Hematopoietic multipotent progenitor cell treated with erythropoietin and hydrocortisone succinate and interleukin-3 and kit ligand, for 15 days (in vitro differentiated cells): Measurements from ENCODE around the gene LIN7A.
"Not testable (repeated sequence)": the region's sequence is repeated elsewhere in the genome, so short reads cannot be mapped to it uniquely, and the experiment has no call there.

Experiments used
- DNase-seq: peaks from one replicate; pipeline ENCODE4 v3.0.0-alpha.2; 2015; ENCODE audit warnings: low spot score

LIN7A gene

DNA sequence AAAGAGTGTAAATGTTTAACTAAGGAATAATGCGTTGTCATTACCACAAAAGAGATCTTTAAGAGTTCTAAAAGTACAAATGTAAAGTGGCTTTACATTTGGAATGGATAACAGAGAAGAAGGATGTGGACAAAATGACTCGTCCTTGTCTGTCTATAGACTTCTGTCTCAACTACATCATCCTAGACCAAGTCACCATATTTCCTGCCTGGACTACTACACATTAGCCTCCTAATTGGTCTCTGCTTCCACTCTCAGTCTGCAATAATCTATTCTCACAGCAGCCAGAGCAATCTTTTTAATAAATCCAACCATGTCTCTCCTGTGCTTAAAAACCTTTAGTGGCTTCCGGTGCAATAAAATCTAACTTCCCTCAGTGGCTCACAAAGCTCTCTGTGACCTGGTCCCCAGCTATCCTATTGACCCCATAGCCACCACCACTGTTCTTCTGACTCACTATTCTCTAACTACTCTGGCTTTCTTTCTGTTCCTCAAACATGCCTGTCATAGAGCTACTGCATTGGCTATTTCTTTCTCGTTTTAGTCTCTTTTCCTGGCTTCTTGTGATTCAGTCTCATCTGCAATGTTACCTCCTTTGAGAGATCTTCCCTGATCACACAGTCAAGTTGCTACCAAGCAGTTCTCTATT, 130.0 kb downstream of the LIN7A start:
- DNase-seq = no peak

DNA sequence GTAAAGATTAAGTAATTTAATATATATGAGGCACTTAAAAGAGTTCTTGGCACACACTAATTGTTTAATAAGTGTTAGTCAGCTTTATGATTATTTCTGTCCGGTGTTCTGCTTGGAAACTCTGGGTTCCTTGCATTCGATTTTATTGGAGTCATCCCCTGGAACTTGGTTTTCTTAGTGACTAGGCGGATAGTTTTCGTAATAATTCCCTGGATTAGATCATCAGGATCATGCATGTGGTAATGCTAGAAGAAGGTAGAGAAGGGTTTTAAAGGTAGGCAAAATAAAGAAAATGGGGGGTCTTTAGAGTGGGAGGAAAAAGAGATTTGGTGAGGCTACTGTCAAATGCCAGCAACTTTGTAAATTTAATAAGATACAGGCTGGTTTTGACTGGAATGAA, 132.6 kb downstream of the LIN7A start:
- no peak for DNase-seq

DNA sequence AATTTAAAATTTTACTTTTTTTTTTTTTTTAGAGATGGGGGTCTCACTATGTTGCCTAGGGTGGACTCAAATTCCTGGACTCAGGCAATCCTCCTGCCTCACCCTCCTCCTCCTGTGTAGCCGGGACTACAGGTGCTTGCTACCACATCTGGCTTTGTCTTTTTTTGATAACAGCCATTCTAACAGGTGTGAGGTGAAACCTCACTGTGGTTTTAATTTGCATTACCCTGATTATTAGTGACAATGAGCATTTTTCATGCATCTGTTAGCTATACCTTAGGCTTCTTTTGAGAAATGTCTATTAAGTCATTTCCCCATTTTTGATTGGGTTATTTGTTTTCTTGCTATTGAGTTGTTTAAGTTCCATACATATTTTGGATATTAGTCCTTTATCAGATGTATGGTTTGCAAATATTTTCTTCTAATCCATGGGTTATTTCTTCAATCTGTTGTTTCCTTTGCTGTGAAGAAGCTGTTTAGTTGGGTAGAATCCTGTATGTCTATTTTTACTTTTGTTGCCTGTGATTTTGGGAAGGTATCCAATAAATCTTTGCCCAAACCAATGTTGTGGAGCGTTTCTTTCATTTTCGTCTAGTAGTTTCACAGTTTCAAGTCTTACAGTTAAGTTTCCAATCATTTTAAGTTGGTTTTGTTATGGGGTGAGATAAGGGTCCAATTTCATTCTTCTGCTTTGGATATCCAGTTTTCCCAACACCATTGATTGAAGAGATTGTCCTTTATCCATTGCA, 134.9 kb downstream of the LIN7A start:
- no peak for DNase-seq

DNA sequence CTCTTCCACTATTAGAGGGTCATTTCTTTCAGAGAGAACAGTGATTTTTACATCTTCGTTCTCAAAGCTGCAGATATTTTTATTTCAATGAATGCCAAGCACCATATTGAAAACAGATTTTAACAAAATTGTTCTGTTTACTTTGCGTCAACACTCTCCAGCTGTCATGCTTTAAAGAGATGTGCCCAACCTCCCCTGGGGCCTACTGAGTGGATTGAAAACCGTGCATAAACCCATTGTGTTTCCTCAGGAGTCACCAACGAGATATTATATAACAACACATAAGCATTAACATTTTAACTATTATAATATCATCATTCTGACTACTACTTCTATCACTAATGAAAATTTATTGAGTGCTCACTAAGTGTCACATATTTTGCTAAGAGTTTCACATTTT, 139.5 kb downstream of the LIN7A start:
- DNase-seq = no peak

DNA sequence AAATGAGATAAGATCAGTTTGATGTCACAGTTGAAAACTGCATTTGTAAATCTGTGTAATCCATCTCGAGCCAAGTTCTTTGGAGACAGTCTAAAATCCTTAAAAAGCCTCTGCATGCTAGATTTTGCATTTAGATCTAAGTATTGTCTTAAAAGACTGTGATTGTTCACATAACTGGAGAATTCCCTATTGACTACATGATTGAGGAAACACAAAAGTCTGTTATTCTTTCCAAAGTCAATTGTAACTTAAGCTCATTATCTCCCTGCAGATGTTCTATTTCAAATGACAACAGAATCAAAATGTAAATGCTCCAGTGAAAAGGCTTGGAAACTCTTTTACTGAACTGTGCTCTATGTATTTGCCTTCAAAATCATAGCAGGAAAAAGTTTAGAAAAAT, 143.2 kb downstream of the LIN7A start:
- no peak for DNase-seq

DNA sequence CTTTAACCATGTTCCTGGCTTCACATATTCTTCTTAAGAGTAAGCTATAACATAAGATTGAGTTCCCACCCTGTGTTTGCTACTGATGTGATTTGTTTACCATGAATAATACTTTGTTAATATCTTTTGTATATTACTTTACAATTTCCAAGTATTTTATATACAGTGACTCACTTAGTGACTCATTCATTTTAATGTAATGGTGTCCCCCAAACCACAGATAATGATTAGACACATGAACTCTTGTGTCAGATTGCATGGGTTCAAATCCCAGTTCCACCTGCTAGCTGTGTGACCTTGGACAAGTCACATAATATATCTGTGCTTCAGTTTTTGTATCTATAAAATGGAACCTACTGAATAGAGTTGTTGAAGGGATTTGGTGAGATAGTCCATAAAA, 144.9 kb downstream of the LIN7A start:
- DNase-seq = no peak

DNA sequence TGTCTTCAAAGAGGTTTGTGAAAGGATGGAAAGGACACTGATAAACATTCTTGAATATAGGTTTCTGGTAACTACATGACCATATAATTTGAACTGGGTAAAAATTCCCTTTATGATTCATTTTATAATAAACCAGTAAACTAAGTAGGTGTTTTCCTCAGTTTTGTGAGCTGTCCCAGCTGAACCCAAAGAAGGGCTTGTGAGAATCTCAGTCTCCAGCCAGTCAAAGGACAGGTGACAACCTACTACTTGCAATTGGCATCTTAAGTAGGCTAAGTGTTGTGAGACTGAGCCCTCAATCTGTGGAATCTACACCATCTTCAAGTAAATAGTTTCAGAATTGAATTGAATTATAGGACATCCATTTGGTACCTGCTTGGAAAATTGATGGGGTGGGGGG, 145.9 kb downstream of the LIN7A start:
- no peak for DNase-seq

DNA sequence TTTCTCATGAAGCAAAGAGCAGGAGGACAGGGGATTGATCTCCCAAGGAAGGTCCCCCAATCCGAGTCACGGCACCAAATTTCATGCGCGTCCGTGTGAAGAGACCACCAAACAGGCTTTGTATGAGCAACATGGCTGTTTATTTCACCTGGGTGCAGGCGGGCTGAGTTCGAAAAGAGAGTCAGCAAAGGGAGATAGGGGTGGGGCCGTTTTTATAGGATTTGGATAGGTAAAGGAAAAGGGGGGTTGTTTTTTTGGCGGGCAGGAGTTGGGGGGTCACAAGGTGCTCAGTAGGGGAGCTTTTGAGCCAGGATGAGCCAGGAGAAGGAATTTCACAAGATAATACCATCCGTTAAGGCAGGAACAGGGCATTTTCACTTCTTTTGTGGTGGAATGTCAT, 149.3 kb downstream of the LIN7A start:
- not testable (repeated sequence) for DNase-seq

DNA sequence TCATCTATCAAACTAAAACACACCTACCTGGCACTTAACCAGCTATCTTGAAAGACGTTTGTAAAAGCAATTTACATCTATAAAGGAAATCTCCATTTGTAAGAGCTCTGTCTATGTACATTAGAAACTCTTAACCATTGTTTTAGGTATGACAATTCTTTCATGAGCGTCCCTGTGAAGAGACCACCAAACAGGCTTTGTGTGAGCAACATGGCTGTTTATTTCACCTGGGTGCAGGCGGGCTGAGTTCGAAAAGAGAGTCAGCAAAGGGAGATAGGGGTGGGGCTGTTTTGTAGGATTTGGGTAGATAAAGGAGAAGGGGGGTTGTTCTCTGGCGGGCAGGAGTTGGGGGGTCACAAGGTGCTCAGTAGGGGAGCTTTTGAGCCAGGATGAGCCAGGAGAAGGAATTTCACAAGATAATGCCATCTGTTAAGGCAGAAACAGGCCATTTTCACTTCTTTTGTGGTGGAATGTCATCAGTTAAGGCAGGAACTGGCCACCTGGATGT, 154.7 kb downstream of the LIN7A start:
- DNase-seq = not testable (repeated sequence)

DNA sequence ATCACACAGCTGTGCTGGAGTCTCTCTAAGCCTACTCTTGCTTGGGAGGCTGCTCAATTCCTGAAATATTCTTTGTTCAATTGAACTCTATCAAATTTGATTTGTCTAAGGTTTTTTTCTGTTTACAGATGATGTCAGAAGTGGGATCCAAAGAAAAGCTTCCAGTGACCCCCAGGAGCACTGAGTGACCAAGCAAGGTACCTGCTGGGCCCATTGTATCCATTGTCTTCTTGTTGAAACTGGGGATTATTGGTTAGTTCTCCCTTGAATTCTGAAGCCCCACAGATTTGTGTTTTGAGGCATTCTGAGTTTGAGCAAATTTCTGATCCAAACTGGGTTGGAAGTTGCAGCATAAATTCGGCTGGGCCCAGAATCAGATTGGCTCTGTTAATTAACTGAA, 156.4 kb downstream of the LIN7A start:
- no peak for DNase-seq

DNA sequence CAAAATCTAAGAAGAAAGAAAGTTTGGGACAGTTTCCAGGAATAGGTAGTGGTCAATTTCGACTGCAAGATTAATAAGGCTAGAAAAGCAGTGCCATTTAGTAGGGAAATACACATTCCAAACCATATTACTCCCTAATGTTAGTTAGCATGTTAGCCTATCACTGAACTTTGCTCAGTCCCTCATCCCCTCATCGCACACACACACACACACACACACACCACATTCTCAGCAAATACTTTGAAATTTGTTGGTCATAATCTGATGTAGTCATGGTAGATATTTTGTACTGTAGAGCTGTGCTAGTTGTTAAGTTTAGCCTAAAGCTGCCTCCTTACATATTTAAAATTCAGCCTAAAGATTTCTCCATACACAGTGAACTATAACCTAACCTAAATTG, 157.0 kb downstream of the LIN7A start:
- DNase-seq = no peak

DNA sequence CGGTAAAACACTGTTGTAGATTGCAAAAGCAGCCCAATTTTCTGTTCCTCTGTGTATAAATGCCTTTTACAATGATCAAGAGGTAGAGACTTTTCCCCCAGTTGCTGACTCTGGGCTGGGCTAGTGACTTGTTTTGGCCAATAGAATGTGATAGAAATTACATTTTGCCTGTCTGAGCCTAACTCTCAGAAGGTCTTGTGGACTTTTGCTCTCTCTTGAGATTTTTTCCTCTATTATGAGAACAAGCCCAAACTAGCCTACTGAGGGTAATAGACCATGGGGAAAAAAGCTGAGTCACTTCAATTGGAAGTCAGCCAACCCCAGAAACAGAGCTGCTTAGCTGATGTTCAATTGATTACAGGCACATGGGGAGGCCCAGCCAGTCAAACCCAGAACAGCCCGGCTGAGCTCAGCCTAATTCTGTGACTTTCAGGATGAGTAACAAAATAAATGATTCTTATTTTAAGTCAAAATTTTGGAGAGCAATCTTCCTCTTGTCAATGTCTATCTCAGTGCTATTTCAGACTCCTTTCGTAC, 159.7 kb downstream of the LIN7A start:
- peak; percentile 60 for DNase-seq

DNA sequence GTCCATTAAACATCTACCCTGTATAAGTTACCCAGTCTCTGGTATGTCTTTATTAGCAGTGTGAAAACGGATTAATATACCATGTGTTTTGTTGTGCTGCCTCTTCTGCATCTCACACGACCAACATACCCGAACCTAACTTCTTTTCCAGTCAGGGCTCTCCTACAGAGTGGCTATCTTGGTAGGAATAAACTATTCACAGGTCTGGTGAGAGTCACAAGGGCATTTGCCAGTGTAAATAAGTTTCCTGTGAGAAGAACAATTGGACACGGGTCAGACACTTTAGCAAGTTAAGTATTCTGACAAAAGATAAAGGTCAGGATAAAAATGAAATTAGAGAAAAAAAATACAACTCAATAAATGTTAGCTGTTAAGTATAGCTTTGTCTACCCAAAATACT, 160.1 kb downstream of the LIN7A start:
- DNase-seq = no peak

DNA sequence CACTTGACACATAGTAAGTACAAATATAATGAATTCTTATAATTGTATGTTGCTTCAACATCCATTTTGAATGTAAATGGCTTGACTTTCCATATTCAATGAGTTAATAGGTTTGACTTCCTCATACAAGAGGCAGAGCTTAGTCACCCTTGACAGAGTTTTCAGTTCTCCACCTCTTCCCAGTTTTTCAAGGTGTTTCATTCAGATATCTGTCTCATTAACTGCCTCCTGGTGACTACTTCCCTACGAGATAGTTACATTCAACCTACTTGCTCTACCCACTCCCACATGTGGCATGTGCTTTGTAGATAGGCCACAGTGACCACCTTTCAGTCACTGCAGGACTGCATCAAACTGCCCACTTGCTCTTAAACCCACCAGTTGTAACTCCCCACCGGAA, 161.0 kb downstream of the LIN7A start:
- DNase-seq = peak; percentile 3

DNA sequence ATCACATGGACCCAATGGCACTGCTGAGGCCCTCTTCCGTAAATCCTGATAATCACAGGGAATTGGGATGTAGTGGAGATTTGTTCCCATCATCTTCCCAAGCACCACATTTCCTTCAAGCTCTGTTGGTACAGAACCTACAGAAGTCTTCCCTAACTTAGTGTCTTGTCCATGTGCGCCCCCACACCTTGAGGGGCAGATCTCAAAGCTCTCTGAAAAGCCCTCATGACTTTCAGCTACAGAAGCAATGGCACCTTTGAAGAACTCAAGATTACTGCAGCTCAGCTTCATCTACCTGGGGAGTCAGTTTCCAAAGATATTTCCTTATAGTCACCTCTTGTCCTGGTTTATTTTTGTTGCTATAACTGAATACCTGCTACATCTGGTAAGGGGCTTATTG, 166.8 kb downstream of the LIN7A start:
- no peak for DNase-seq

DNA sequence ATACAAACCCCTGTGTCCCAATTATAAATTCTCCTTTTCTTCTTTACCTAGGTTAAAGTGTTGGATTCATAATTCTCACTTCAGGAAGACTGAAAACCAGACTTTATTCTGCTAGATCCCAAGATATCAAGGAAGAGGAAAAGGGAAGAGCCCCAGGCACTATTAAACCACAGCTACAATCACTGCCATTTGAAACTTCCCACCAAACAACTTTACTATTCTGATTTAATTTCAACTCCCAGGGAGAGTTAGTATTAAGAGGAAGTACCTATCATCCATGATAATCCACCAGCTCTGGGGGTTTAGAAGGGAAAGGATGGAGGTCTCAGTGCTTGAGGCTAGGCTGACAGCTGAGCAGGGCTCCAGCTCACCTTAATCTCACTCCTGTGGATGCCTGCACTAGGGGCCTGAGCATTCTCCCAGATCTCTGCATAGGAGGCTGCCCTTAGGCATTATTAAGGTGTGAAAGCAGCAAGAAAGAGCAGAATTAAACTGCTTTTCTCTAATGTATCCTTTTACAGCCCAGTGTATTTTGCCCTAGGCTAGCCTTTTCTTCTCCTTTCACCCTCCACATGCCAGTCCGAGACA, 168.1 kb downstream of the LIN7A start:
- no peak for DNase-seq

DNA sequence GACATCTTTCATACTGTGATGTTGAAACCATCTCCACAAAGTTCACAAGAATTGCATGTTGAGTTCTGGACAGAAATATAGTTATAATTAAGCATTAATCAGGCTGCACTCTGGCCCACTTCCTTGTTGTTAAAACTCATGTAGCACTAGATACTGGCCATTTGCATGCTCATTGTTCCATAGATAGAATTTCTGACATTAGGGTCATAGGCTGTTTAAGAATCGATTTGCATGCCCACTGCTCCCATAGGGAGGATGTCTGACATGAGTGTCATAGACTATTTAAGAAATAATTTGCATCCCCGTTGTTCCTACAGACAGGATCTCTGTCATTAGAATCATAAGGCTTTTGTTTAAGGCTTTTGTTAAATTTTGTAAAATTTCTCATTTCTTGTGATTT, 170.8 kb downstream of the LIN7A start:
- no peak for DNase-seq

DNA sequence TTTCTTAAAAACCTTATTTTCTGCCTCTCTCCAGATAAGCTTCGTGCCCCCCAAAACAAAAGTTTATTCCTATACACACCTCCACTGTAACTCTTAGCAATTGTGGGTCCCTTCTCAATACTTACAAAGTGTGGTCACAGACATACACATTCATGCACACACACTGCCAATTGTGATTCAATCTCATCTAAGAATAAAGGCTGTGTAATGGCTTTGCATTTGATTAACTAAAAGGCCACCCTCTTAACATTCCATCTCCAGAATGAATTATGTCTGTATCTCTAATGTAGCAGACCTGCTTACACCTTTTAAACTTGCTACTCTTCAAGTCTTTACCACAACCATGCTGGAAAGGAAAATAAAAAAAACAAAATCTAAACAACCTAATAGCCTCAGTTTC, 171.5 kb downstream of the LIN7A start:
- DNase-seq = no peak

DNA sequence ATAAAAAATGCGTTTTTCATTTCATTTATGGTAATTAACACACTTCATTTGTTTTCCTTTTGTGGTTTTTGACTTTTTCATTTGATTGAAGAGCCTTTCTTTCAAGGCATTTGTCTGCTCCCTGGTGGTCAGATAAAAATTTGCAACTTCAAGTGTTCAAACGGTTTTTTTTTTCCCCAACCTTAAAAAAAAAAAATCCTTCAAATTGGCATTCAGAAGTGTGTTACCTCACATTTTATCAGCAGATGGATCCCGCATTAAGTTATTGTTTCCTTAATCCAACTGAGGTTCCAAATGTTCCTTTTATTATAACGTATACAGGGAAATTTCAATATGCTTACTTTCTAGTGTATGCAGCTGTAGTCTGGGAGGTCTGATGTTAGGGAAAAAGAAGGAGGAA, 173.9 kb downstream of the LIN7A start:
- no peak for DNase-seq

DNA sequence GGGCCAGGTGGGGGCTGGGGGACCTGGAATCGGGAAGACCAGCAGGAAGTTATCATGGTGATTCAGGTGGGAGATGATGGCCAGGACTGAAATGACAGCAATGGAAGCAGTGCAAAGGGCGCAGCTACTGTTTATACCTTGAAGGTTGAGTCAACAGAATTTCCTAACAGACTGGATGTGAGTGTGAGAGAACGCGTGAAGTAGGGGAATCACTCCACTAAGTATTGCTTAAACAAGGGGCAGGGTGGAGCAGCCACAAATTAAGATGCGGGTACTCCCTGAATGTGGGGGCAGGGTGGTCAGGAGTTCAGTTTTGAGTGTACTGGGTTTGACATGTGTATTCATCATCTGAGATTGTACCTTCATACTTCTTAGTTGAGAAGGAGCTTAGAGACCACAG, 175.9 kb downstream of the LIN7A start:
- no peak for DNase-seq

DNA sequence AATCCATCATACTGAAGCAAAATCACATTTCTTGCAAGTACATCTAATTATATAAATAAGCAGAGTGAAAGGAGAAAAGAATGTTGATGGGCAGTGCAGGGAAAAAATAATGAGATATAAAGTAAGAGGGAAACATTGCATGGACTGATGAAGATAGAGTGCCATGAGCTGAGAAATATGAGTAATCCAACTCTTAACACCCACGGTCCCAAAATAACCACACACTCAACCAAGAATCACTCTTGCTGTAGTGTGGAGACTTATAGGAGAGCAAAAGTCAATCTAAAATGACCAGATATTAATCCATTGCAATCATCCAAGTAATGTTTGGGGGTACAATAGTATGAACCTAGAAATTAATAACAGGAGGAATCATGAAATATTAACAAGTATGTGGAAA, 180.9 kb downstream of the LIN7A start:
- no peak for DNase-seq

DNA sequence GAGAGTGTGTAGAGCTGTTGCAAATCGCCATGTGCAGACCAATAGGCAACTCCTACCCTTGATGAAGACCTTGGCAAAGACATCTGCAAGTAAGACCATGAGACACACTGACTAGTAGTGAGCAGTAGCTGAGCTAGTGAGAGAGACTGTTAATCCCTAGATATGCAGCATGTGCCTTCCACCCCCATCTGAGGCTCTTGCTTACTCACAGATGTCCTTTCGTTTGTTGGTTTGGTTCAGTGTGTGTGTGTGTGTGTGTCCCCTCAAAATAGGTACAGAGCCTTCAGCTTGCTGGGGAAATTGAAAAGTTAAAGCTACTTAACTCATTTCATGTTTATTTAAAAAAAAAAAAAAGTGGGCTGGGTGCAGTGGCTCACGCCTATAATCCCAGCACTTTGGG, 183.5 kb downstream of the LIN7A start:
- DNase-seq = no peak

DNA sequence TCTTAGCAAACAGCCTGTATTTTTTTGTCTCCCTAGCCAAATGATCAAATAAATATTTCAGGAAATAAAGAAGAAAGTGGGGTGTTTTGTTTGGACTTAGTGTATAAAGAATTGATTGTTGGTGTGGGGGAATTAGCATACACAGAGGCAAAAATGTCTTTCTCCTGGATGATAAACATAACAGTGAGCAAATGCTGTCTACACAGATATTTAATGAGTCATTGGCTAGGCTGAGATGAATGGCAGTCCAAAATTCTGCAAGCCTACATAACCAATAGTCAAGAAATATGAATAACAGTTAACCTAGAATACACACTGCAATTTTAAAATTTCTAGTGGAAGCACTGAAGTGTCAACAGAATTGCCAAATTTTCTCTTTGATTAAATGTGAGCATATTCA, 185.3 kb downstream of the LIN7A start:
- DNase-seq = no peak
